ENCODE data around the gene BRME1. TPM values are rescaled to one million over a fixed set of nuclear protein-coding genes. Genes with fewer than 3 reads are reported as not detected.

Gene BRME1
- total RNA-seq, 1 experiment from 2014 or later: 17.4 TPM

GRCh38 chr19:13846557-13847406 lies 59.1 kb downstream of the BRME1 start:
- BruUV-seq (replicated peaks): TSS peak; percentile 24
- CTCF ChIA-PET: interaction anchor here (0.6 to 1.0 kb wide), 5 partner anchors 15 to 105 kb away, joined by 3 to 5 read pairs (median 3); no protein-coding TSS in a partner anchor
- no peaks in the 10 kb centered on the region for H3K9me3 Mint-ChIP-seq (ENCODE audit: unreplicated experiment)

DNA sequence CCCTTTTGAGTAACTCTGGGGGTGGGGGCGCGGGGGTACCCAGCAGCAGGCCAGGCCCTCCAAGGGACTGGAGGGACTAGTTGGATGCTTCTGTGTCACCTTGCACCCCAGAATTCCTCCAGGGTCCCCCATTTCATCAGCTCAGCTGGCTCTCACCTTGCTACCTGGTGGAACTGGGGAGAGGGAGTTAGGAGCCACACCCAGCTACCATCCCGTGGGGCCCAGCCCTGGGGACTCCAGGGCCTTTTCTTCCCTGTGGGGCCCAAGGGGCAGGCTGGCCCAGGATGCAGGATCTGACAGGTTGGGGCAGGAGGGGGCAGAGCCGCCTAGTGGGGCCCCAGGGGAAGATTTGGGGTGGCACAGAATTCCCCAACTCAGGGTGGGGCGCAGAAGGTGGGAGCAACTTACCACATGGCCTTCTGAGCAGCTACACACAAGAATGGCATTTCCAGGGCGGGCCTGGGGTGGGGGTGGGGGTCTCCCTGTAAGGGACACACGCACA lies 61.7 kb downstream of the BRME1 start:
- H3K27me3 ChIP-seq (replicated peaks; ENCODE audit: control insufficient read depth, insufficient read depth, low read length): no peaks in the 10 kb centered on the region
- no peaks in the 10 kb centered on the region for H3K9me3 ChIP-seq
- peaks cover 46% of the 10 kb centered on the region for H3K36me3 Mint-ChIP-seq (ENCODE audit: insufficient read depth, unreplicated experiment)
- TF ChIP-seq, protein P1, sequence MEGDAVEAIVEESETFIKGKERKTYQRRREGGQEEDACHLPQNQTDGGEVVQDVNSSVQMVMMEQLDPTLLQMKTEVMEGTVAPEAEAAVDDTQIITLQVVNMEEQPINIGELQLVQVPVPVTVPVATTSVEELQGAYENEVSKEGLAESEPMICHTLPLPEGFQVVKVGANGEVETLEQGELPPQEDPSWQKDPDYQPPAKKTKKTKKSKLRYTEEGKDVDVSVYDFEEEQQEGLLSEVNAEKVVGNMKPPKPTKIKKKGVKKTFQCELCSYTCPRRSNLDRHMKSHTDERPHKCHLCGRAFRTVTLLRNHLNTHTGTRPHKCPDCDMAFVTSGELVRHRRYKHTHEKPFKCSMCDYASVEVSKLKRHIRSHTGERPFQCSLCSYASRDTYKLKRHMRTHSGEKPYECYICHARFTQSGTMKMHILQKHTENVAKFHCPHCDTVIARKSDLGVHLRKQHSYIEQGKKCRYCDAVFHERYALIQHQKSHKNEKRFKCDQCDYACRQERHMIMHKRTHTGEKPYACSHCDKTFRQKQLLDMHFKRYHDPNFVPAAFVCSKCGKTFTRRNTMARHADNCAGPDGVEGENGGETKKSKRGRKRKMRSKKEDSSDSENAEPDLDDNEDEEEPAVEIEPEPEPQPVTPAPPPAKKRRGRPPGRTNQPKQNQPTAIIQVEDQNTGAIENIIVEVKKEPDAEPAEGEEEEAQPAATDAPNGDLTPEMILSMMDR (IDR thresholded peaks at IDR 0.05; ENCODE audit: insufficient read depth in 1 of 2, low read depth in 1 of 2, low read length in 1 of 2, severe bottlenecking in 1 of 2, unreplicated experiment in 1 of 2): no peak
- peaks cover 49% of the 10 kb centered on the region for H3K4me1 ChIP-seq
- H3K9me3 Mint-ChIP-seq (ENCODE audit: unreplicated experiment): no peaks in the 10 kb centered on the region
- ChIA-PET CTCF (interaction anchor here (0.6 kb wide), 1 partner anchor 47 kb away, joined by 5 read pairs; no protein-coding TSS in a partner anchor), POLR2A (interaction anchor here (0.5 to 0.7 kb wide), 5 partner anchors 13 to 392 kb away, joined by 3 to 7 read pairs (median 3); partner anchors contain the start of gene ZSWIM4)
- DNase-seq: no peak
- H3K27ac Mint-ChIP-seq (ENCODE audit: unreplicated experiment): peak overlapping the region; percentile 93
- H3K27me3 Mint-ChIP-seq (ENCODE audit: insufficient read depth, unreplicated experiment): no peaks in the 10 kb centered on the region
- H3K4me1 Mint-ChIP-seq (ENCODE audit: low read depth, unreplicated experiment): peaks cover 37% of the 10 kb centered on the region
- H3K4me3 ChIP-seq (ENCODE audit: low read depth, low read length): no peak overlapping the region
- H3K4me3 Mint-ChIP-seq (ENCODE audit: unreplicated experiment): no peak overlapping the region
- BruUV-seq (replicated peaks): no TSS peak
- H3K36me3 ChIP-seq (ENCODE audit: control insufficient read depth, insufficient read depth, low read length): no peaks in the 10 kb centered on the region
- intact Hi-C loops (cut with micrococcal nuclease; ENCODE audit: unreplicated experiment): loop anchor here (10.0 kb wide), 1 partner anchor 49 kb away; the partner anchor contains the start of gene ZSWIM4

More at GRCh38 chr19:13846557-13847406, 59.1 kb downstream of the BRME1 start:
- H3K4me1 ChIP-seq: peaks cover 55% of the 10 kb centered on the region
- peaks cover 30% of the 10 kb centered on the region for H3K4me1 Mint-ChIP-seq (ENCODE audit: low read depth, unreplicated experiment)
- peak overlapping the region; percentile 64 for H3K4me3 ChIP-seq (ENCODE audit: low read depth, low read length)
- peak overlapping the region; percentile 93 for H3K27ac Mint-ChIP-seq (ENCODE audit: unreplicated experiment)
- peak; percentile 91 to 92 for DNase-seq
- intact Hi-C loops (cut with micrococcal nuclease; ENCODE audit: unreplicated experiment): loop anchor here (10.0 kb wide), 1 partner anchor 52 kb away; the partner anchor contains the start of gene ZSWIM4
- H3K4me3 Mint-ChIP-seq (ENCODE audit: unreplicated experiment): peak overlapping the region; percentile 66
- H3K36me3 Mint-ChIP-seq (ENCODE audit: insufficient read depth, unreplicated experiment): peaks cover 56% of the 10 kb centered on the region
- H3K36me3 ChIP-seq (ENCODE audit: control insufficient read depth, insufficient read depth, low read length): no peaks in the 10 kb centered on the region
- no peaks in the 10 kb centered on the region for H3K27me3 ChIP-seq (replicated peaks; ENCODE audit: control insufficient read depth, insufficient read depth, low read length)
- TF ChIP-seq, protein P1 (IDR thresholded peaks at IDR 0.05; ENCODE audit: insufficient read depth in 1 of 2, low read depth in 1 of 2, low read length in 1 of 2, severe bottlenecking in 1 of 2, unreplicated experiment in 1 of 2): no peak
- no peaks in the 10 kb centered on the region for H3K9me3 ChIP-seq
- POLR2A ChIA-PET: interaction anchor here (0.6 to 2.3 kb wide), 7 partner anchors 14 to 672 kb away, joined by 3 to 44 read pairs (median 4); a partner anchor contains a TSS
- H3K27me3 Mint-ChIP-seq (ENCODE audit: insufficient read depth, unreplicated experiment): no peaks in the 10 kb centered on the region
